HCT116 (cell line): Measurements from ENCODE around the gene GGACT. TPM values are rescaled to one million over a fixed set of nuclear protein-coding genes. Genes with fewer than 3 reads are reported as not detected.

Experiments used
- ATAC-seq: fragments of 200-7000 bp; cut with Tn5 transposase; 2 replicates; pipeline ENCODE4 v1.9.1; 2020; ENCODE audit warnings: mild to moderate bottlenecking, moderate library complexity
- BruUV-seq: library from RNA; stranded (reverse); fragments of 400-500 nt; replicated peaks from 2 replicates; lab custom pipeline; 2021; lab: Mats Ljungman, UMichigan
- CTCF ChIA-PET: fragments of 300-600 bp; sonication (Branson Sonifier 250); formaldehyde crosslinking; loops from one replicate; lab custom pipeline; 2021; ENCODE audit warnings: antibody characterized with exemption; lab: Charles Lee
- POLR2A ChIA-PET: fragments of 300-600, 350-600 bp; sonication (Branson Sonifier 250); formaldehyde crosslinking; loops from one replicate; lab custom pipeline; 2021; ENCODE audit warnings: antibody characterized with exemption; lab: Charles Lee
- RAD21 ChIA-PET, 2 experiments: fragments of 300-600 bp; sonication (Branson Sonifier 250); formaldehyde crosslinking; loops; one replicate each; lab custom pipeline; 2023; ENCODE audit warnings: low total read pairs in 2 of 2; ENCODE audit not compliant: uncharacterized antibody in 2 of 2, unreplicated experiment in 2 of 2, low non-redundant PET in 1 of 2; lab: Charles Lee
- DNase-seq: peaks from one replicate; pipeline ENCODE4 v3.0.0-alpha.2; 2010; ENCODE audit warnings: low read depth, low spot score
- H2AFZ ChIP-seq: fragments of 200-600 bp; shearing (Covaris generic), sonication (generic); 2 replicates; pipeline ENCODE4 v1.6.1; 2017; ENCODE audit warnings: low read depth, mixed run types, mixed read lengths, antibody characterized with exemption, low read length; ENCODE audit not compliant: poor library complexity, severe bottlenecking
- H3K27ac ChIP-seq: 2 replicates; pipeline ENCODE4 v1.5.1; 2012; ENCODE audit warnings: low read depth, low read length
- H3K27me3 ChIP-seq: fragments of 200-600 bp; sonication (generic); 2 replicates; pipeline ENCODE4 v1.6.1; 2016; ENCODE audit warnings: mixed run types, low read length, mixed read lengths; ENCODE audit not compliant: insufficient read depth
- H3K36me3 ChIP-seq, 2 experiments: fragments of 200-500 bp in 1 of 2; fragments of 200-600 bp in 1 of 2; sonication (Bioruptor generic) in 1 of 2; sonication (generic) in 1 of 2; 2 replicates each; pipeline versions ENCODE4 v1.5.1 to v1.6.1; 2014 to 2016; ENCODE audit warnings: low read length in 2 of 2, inconsistent platforms in 1 of 2, mixed read lengths in 1 of 2, mixed run types in 1 of 2; ENCODE audit not compliant: insufficient read depth in 2 of 2, control insufficient read depth in 1 of 2
- H3K4me1 ChIP-seq, 2 experiments: fragments of 200-600 bp in 1 of 2; sonication (generic) in 1 of 2; 2 replicates each; pipeline versions ENCODE4 v1.5.1 to v1.6.1; 2012 to 2017; ENCODE audit warnings: low read length in 2 of 2, inconsistent platforms in 1 of 2, mild to moderate bottlenecking in 1 of 2, mixed read lengths in 1 of 2, mixed run types in 1 of 2, moderate library complexity in 1 of 2; ENCODE audit not compliant: insufficient read depth in 2 of 2, control insufficient read depth in 1 of 2
- H3K4me2 ChIP-seq: fragments of 200-600 bp; sonication (generic); 2 replicates; pipeline ENCODE4 v1.6.1; 2017; ENCODE audit warnings: mixed run types, low read length, mixed read lengths
- H3K4me3 ChIP-seq, 2 experiments: fragments of 200-600 bp in 1 of 2; sonication (generic) in 1 of 2; replicated peaks in 1 of 2; 2 replicates each; pipeline ENCODE4 v1.5.1; 2011 to 2016; ENCODE audit warnings: low read length in 2 of 2, control low read depth in 1 of 2, low read depth in 1 of 2, mild to moderate bottlenecking in 1 of 2, mixed read lengths in 1 of 2, mixed run types in 1 of 2
- H3K79me2 ChIP-seq: fragments of 200-600 bp; sonication (generic); 2 replicates; pipeline ENCODE4 v1.6.1; 2017; ENCODE audit warnings: mild to moderate bottlenecking, mixed run types, low read length, moderate library complexity, mixed read lengths; ENCODE audit not compliant: insufficient read depth
- H3K9ac ChIP-seq: fragments of 200-600 bp; sonication (generic); 2 replicates; pipeline ENCODE4 v1.6.1; 2016; ENCODE audit warnings: low read length, mixed read lengths
- H3K9me2 ChIP-seq: fragments of 200-600 bp; sonication (generic), shearing (Covaris generic); 2 replicates; pipeline ENCODE4 v1.6.1; 2017; ENCODE audit warnings: mixed run types, mild to moderate bottlenecking, moderate library complexity; ENCODE audit not compliant: insufficient read depth
- H3K9me3 ChIP-seq, 2 experiments: fragments of 200-500 bp in 1 of 2; fragments of 200-600 bp in 1 of 2; sonication (Bioruptor generic) in 1 of 2; sonication (generic) in 1 of 2; 2 replicates each; pipeline ENCODE4 v1.6.1; 2014 to 2017; ENCODE audit warnings: low read length in 2 of 2, mixed read lengths in 2 of 2, inconsistent platforms in 1 of 2, low read depth in 1 of 2, mild to moderate bottlenecking in 1 of 2, mixed run types in 1 of 2, moderate library complexity in 1 of 2; ENCODE audit not compliant: control insufficient read depth in 1 of 2, insufficient read depth in 1 of 2
- H4K20me1 ChIP-seq: fragments of 200-600 bp; sonication (generic), shearing (Covaris generic); 2 replicates; pipeline ENCODE4 v1.6.1; 2017; ENCODE audit warnings: mixed run types, mild to moderate bottlenecking, moderate library complexity; ENCODE audit not compliant: insufficient read depth
- CEBPB ChIP-seq: IDR thresholded peaks from 2 replicates; pipeline ENCODE4 v1.6.1; 2012; ENCODE audit warnings: low read depth
- ELF1 ChIP-seq: IDR thresholded peaks from 2 replicates; pipeline ENCODE4 v1.6.1; 2012; ENCODE audit warnings: low read depth, borderline replicate concordance
- EZH2phosphoT487 ChIP-seq: fragments of 200-600 bp; IDR thresholded peaks from 2 replicates; pipeline ENCODE4 v1.6.1; 2018; ENCODE audit warnings: antibody characterized with exemption, borderline replicate concordance
- POLR2AphosphoS5 ChIP-seq: IDR thresholded peaks from 2 replicates; pipeline ENCODE4 v1.6.1; 2011; ENCODE audit warnings: mild to moderate bottlenecking, low read depth, low read length, moderate library complexity
- RAD21 ChIP-seq: IDR thresholded peaks from 2 replicates; pipeline ENCODE4 v1.6.1; 2012; ENCODE audit warnings: low read depth, mild to moderate bottlenecking
- SP1 ChIP-seq: IDR thresholded peaks from 2 replicates; pipeline ENCODE4 v1.6.1; 2012; ENCODE audit warnings: low read depth
- TCF7L2 ChIP-seq: IDR thresholded peaks from 2 replicates; pipeline ENCODE4 v1.7.0; 2011; ENCODE audit warnings: borderline replicate concordance, inconsistent platforms; ENCODE audit not compliant: insufficient read depth, insufficient read length; ENCODE audit errors: extremely low read depth
- YY1 ChIP-seq: IDR thresholded peaks from 2 replicates; pipeline ENCODE4 v1.6.1; 2011; ENCODE audit warnings: low read length, low read depth, moderate library complexity, mild to moderate bottlenecking; ENCODE audit not compliant: insufficient replicate concordance; ENCODE audit errors: extremely low read depth
- ZBTB33 ChIP-seq: IDR thresholded peaks from 2 replicates; pipeline ENCODE4 v1.6.1; 2011; ENCODE audit warnings: mild to moderate bottlenecking, low read length, moderate library complexity; ENCODE audit not compliant: insufficient replicate concordance; ENCODE audit errors: extremely low read depth
- ZNF274 ChIP-seq: fragments of 200-500 bp; sonication (Bioruptor generic); IDR thresholded peaks from 2 replicates; pipeline ENCODE4 v1.6.1; 2014; ENCODE audit warnings: mild to moderate bottlenecking, low read depth, low read length, inconsistent platforms
- intact Hi-C: fragments of 100-400 bp; cut with micrococcal nuclease; formaldehyde crosslinking; loops from 2 replicates; pipeline ENCODE4 v1.10.0; 2022
- total RNA-seq: library from RNA; stranded (reverse); gene quantifications from one replicate; pipeline ENCODE4 v1.2.1, GENCODE V29; 2021; ENCODE audit not compliant: unreplicated experiment
- TF ChIP-seq, protein P1 (sequence below): IDR thresholded peaks from 2 replicates; pipeline ENCODE4 v1.6.1; 2012
- TF ChIP-seq, protein P2 (sequence below): IDR thresholded peaks from 2 replicates; pipeline ENCODE4 v1.6.1; 2012

GGACT gene
- total RNA-seq, 1 experiment from 2014 or later, result 5.0 TPM

DNA sequence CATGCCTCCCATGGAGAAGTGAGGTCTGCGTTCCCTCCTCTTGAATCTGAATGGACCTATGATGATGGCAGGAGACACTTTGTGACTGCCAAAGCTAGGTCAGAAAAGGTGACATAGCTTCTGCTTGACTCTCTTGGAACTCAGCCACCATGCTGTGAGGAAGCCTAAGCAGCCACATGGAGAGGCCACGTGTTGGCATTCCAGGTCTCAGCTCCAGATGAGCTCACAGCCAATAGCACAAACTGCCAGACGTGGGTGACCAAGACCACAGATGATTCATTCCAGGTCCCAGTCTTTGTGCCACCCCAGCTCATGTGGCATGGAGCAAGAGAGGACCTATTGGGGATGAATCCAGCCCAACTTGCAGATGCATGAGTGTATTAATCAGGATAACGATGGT, 8.7 kb upstream of the GGACT start:
- POLR2A ChIA-PET, result no interaction called here
- TF ChIP-seq SP1 (no peak), CEBPB (no peak), ZBTB33 (no peak)
- TF ChIP-seq, all 23 proteins: peak for 0
- no peak for DNase-seq
- Histone ChIP-seq H3K4me3 (no peak overlapping the region), H3K27ac (no peak overlapping the region), H3K27me3 (no peaks in the 10 kb centered on the region), H3K79me2 (no peaks in the 10 kb centered on the region), H3K9ac (no peak overlapping the region), H3K9me2 (no peaks in the 10 kb centered on the region), H3K4me1 (no peaks in the 10 kb centered on the region; a peak in 1 of 4 replicates), H4K20me1 (no peaks in the 10 kb centered on the region), H3K4me2 (no peak overlapping the region), H2AFZ (no peak overlapping the region), H3K36me3 (no peaks in the 10 kb centered on the region), H3K9me3 (no peaks in the 10 kb centered on the region; a peak in 1 of 4 replicates)
- no TSS peak for BruUV-seq
- no peak for ATAC-seq
- intact Hi-C loops, result no loop called here
- ChIA-PET CTCF (no interaction called here), RAD21 (no interaction called here)

DNA sequence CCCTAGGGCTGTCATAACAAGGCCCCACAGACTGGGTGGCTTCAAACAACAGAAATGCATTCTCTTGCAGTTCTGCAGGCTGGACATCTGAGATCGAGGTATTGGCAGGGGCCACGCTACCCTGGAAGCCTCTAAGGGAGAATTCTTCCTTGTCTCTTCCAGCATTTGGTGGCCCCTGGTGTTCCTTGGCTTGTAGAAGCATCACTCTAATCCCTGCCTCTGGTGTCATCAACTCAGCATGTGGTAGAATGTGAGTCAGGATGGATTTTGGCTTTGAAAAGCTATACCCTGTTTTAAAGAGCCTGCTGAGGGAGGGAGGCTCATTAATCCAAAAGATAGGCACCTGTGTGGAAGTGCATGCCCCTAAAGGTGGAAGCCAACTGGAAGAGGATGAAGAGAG, 7.9 kb upstream of the GGACT start:
- H3K27ac ChIP-seq, result no peak overlapping the region
- POLR2A ChIA-PET, result no interaction called here
- TF ChIP-seq SP1 (no peak), CEBPB (no peak), TCF7L2 (no peak), YY1 (no peak), RAD21 (no peak), EZH2phosphoT487 (no peak), ZNF274 (no peak), POLR2AphosphoS5 (no peak), ELF1 (no peak)
- TF ChIP-seq, protein P1, sequence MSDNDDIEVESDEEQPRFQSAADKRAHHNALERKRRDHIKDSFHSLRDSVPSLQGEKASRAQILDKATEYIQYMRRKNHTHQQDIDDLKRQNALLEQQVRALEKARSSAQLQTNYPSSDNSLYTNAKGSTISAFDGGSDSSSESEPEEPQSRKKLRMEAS, result no peak
- TF ChIP-seq, protein P2, sequence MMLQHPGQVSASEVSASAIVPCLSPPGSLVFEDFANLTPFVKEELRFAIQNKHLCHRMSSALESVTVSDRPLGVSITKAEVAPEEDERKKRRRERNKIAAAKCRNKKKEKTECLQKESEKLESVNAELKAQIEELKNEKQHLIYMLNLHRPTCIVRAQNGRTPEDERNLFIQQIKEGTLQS, result no peak
- TF ChIP-seq, all 23 proteins: peak for 0
- Histone ChIP-seq H3K9me3 (no peaks in the 10 kb centered on the region; a peak in 1 of 4 replicates), H3K9me2 (no peaks in the 10 kb centered on the region), H3K9ac (no peak overlapping the region), H4K20me1 (no peaks in the 10 kb centered on the region), H3K4me3 (no peak overlapping the region), H3K27me3 (no peaks in the 10 kb centered on the region), H3K36me3 (no peaks in the 10 kb centered on the region), H2AFZ (no peak overlapping the region), H3K4me2 (no peak overlapping the region), H3K79me2 (no peaks in the 10 kb centered on the region), H3K4me1 (no peaks in the 10 kb centered on the region; a peak in 1 of 4 replicates)
- intact Hi-C loops, result no loop called here
- ChIA-PET RAD21 (no interaction called here), CTCF (no interaction called here)
- DNase-seq, result no peak
- ATAC-seq, result no peak
- no TSS peak for BruUV-seq
